Spleen (tissue), 11 donors: ENCODE data around the gene MAPKBP1. TPM values are rescaled to one million over a fixed set of nuclear protein-coding genes. Genes with fewer than 3 reads are reported as not detected.

Experiments used
- DNase-seq: peaks from one replicate; pipeline ENCODE4 v3.0.0-alpha.2; 2020
- H3K27ac ChIP-seq, 8 donors: fragments of 200-600 bp; sonication (generic) in 7 of 8; 1 replicate in 4 of 8; 2 replicates in 4 of 8; pipeline versions ENCODE4 v1.5.0 to v1.8.0; 2016 to 2021; ENCODE audit warnings: inconsistent platforms in 4 of 8, mild to moderate bottlenecking in 4 of 8, moderate library complexity in 1 of 8
- H3K27me3 ChIP-seq, 7 donors: fragments of 200-600 bp; sonication (generic) in 6 of 7; replicated peaks in 1 of 7; 1 replicate in 4 of 7; 2 replicates in 3 of 7; pipeline versions ENCODE4 v1.5.0 to v1.8.0; 2016 to 2021; ENCODE audit warnings: inconsistent platforms in 3 of 7, mild to moderate bottlenecking in 1 of 7
- H3K36me3 ChIP-seq, 6 donors: fragments of 200-600 bp; sonication (generic) in 5 of 6; 1 replicate in 4 of 6; 2 replicates in 2 of 6; pipeline versions ENCODE4 v1.5.0 to v1.8.0; 2016 to 2021; ENCODE audit warnings: inconsistent platforms in 2 of 6
- H3K4me1 ChIP-seq, 6 donors: fragments of 200-600 bp; sonication (generic) in 5 of 6; 1 replicate in 3 of 6; 2 replicates in 3 of 6; pipeline versions ENCODE4 v1.5.0 to v1.8.0; 2016 to 2021; ENCODE audit warnings: inconsistent platforms in 3 of 6
- H3K4me3 ChIP-seq, 8 donors: fragments of 200-600 bp; sonication (generic) in 7 of 8; 1 replicate in 4 of 8; 2 replicates in 4 of 8; pipeline versions ENCODE4 v1.5.0 to v1.8.0; 2016 to 2021; ENCODE audit warnings: inconsistent platforms in 4 of 8, mild to moderate bottlenecking in 4 of 8, moderate library complexity in 2 of 8
- H3K9me3 ChIP-seq, 8 donors: fragments of 200-600 bp; sonication (generic) in 7 of 8; 1 replicate in 4 of 8; 2 replicates in 4 of 8; pipeline versions ENCODE4 v1.5.0 to v1.8.0; 2016 to 2021; ENCODE audit warnings: inconsistent platforms in 4 of 8
- POLR2A ChIP-seq, 3 donors: fragments of 450-650 bp; IDR thresholded peaks; one replicate each; pipeline ENCODE4 v1.5.1; 2017; ENCODE audit warnings: antibody characterized with exemption in 3 of 3, mild to moderate bottlenecking in 1 of 3
- POLR2AphosphoS5 ChIP-seq, 3 donors: sonication (generic); formaldehyde crosslinking; IDR thresholded peaks; one replicate each; pipeline ENCODE4 v1.5.1; 2017; ENCODE audit warnings: antibody characterized with exemption in 3 of 3
- WGBS, 5 donors: extraction: QIAGEN DNeasy Blood & Tissue Kit in 3 of 5; methylation state at CpG; one replicate each; pipeline versions ENCODE4 v1.1.5 to v1.1.7; 2013 to 2018; 5-methylcytosine and 5-hydroxymethylcytosine counted together
- intact Hi-C: fragments of 100-400 bp; cut with DNase I; formaldehyde crosslinking; loops from one replicate; pipeline ENCODE4 v1.15.0; 2023; ENCODE audit warnings: low total_unique reads
- polyA plus RNA-seq, 3 donors: library from polyadenylated mRNA; stranded (reverse); fragments of 200-250 nt; gene quantifications; one replicate each; pipeline ENCODE4 v1.2.1, GENCODE V29; 2013
- total RNA-seq, 7 donors: library from RNA; depleted of rRNA in 3 of 7; stranded (reverse); fragments of >200 nt in 3 of 7; fragmentation: NEBNext Ultra II Directional in 4 of 7; extraction: Animal tissue kit (Norgen Biotek cat#: 25700) in 4 of 7; gene quantifications; one replicate each; pipeline versions ENCODE4 v1.1.0 to v1.2.1, GENCODE V29; 2016 to 2021
- TF ChIP-seq, protein P1 (sequence below), 11 experiments: fragments of 200-600 bp in 7 of 11; fragments of 450-650 bp in 4 of 11; sonication (generic) in 4 of 11; IDR thresholded peaks in 8 of 11; conservative IDR thresholded peaks in 3 of 11; 1 replicate in 7 of 11; 2 replicates in 4 of 11; pipeline versions ENCODE4 v1.4.0 to v1.8.0; 2016 to 2021; ENCODE audit warnings: antibody characterized with exemption in 11 of 11, inconsistent platforms in 4 of 11, mild to moderate bottlenecking in 1 of 11
- donor health status: healthy with polysubstance abuse.
- donor health status: DM: no; HTN: no; CAD: no; lungs with moderate emphysema.
- donor health status: DM: no; HTN: no; CAD: no.
- donor health status: Bipolar disorder and iron deficiency.
- donor health status: healthy.
- donor health status: DM: no; HTN: no; CAD: no.
- donor health status: DM: yes; HTN: yes; CAD: no.

Gene MAPKBP1
- total and polyA plus RNA-seq, 10 donors, result 2.4 to 44.5 (median 26.0) TPM

DNA sequence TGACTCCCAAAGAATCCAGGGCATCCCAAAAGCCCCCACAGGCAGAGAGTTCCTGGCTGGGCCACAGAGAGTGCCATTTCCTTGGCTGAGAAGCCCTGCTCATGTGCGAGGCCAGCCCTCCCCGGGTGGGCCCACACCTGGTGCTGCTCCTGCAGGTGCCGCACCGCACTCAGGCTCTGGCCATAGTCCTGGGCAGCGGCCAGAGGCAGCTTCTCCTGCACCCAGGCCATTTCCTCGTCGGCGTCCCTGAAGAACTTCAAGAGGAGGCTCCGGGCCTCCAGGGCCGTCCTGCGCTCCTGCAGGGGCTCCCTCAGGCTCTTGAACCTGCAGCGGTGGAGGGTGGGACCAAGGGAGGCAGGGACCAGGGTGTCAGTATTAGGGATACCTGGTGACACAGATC, 82.4 kb downstream of the MAPKBP1 start:
- DNase-seq, result no peak
- TF ChIP-seq, protein P1, sequence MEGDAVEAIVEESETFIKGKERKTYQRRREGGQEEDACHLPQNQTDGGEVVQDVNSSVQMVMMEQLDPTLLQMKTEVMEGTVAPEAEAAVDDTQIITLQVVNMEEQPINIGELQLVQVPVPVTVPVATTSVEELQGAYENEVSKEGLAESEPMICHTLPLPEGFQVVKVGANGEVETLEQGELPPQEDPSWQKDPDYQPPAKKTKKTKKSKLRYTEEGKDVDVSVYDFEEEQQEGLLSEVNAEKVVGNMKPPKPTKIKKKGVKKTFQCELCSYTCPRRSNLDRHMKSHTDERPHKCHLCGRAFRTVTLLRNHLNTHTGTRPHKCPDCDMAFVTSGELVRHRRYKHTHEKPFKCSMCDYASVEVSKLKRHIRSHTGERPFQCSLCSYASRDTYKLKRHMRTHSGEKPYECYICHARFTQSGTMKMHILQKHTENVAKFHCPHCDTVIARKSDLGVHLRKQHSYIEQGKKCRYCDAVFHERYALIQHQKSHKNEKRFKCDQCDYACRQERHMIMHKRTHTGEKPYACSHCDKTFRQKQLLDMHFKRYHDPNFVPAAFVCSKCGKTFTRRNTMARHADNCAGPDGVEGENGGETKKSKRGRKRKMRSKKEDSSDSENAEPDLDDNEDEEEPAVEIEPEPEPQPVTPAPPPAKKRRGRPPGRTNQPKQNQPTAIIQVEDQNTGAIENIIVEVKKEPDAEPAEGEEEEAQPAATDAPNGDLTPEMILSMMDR (IDR thresholded peaks at IDR 0.05 in 8 of 11, conservative IDR thresholded peaks at IDR 0.05 in 3 of 11), result no peak
- no peak for TF ChIP-seq POLR2AphosphoS5 (IDR thresholded peaks at IDR 0.05)
- no peak for TF ChIP-seq POLR2A (IDR thresholded peaks at IDR 0.05)
- WGBS, 5 donors, result 93 to 100% (median 95%) methylated on average over 6 to 12 of the region's 12 CpGs; no CpG with 5 or more reads in 1 of the 5 donors
- no peaks in the 10 kb centered on the region for H3K36me3 ChIP-seq
- intact Hi-C loops, result no loop called here
- H3K27me3 ChIP-seq, result peaks cover 0 to 63% (median 0%) of the 10 kb centered on the region in 7 donors
- H3K9me3 ChIP-seq, result no peaks in the 10 kb centered on the region
- peaks cover 0 to 16% (median 12%) of the 10 kb centered on the region in 6 donors for H3K4me1 ChIP-seq
- no peak overlapping the region for H3K4me3 ChIP-seq
- H3K27ac ChIP-seq, result no peak overlapping the region

- TF ChIP-seq POLR2AphosphoS5 (IDR thresholded peaks at IDR 0.05) (no peak), POLR2A (IDR thresholded peaks at IDR 0.05) (no peak)
- TF ChIP-seq, protein P1 (IDR thresholded peaks at IDR 0.05 in 8 of 11, conservative IDR thresholded peaks at IDR 0.05 in 3 of 11), result no peak
- no peak for DNase-seq
- Histone ChIP-seq H3K9me3 (no peaks in the 10 kb centered on the region), H3K27ac (no peak overlapping the region), H3K4me1 (peaks cover 0 to 16% (median 12%) of the 10 kb centered on the region in 6 donors), H3K4me3 (no peak overlapping the region), H3K36me3 (no peaks in the 10 kb centered on the region), H3K27me3 (peaks cover 0 to 60% (median 0%) of the 10 kb centered on the region in 7 donors)
- intact Hi-C loops, result no loop called here
- WGBS, 5 donors, result 80 to 96% (median 93%) methylated on average over 2 to 9 of the region's 9 CpGs
Measured at GRCh38 chr15:41857316-41857715, 83.0 kb downstream of the MAPKBP1 start.

DNA sequence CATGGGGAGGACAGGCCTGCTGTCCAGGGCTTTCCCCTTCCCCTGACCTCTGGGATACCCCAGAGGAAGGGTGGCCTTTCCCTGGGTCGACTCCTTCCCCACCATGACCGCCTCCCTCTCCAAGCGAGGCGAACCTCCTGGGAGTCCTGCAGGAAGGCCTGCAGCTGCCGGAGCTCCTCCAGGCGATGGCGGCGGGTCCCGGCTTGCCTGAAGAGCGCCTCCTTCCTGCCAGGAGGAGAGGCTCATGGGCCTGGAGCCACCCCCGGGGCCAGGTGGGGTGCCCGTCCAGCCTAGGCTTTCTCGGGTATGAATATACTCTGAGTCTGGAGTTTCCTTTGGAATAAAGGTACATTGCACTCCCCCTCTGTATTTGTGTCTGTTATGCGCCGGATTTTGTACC, 84.5 kb downstream of the MAPKBP1 start:
- 89 to 94% (median 90%) methylated on average over 9 to 15 of the region's 15 CpGs for WGBS, 5 donors
- intact Hi-C loops, result no loop called here

DNA sequence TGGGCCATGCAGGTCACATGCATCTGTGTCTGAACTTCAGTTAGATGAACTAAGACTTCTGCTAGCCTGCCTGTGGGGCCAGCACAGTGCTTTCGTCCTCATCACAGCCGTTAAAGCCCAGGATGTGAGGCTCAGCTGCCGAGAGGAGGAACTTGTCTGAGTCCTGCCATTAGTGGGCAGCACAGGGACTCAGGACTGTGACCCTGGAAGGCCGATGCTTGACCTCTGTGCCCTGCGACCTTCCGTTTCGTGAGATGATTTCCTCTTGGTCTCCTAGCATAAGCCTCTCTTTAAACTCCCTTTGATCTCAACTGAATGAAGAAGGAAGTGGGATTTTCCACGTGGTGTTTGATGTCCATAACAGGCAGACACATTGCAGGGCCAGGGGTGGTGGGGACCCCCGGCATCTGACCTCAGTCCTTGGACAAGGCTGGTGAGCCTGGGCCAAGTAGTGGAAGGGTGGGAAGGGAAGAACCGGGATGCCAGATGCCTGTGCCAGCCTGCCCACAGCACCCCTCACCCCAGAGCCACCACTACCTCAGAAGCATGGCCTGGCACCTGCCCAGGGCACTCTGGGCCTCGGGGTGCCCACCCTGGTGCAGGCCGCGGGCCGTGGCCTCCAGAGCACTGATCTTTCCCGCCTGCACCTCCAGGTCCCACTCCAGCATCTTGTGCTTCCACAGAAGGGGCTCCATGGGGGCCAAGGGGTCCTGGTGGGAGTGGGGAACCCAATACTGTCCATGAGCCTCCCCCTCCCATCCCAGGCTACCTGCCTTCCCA, 86.0 kb downstream of the MAPKBP1 start:
- H3K36me3 ChIP-seq, result no peaks in the 10 kb centered on the region
- no peak for DNase-seq
- intact Hi-C loops, result no loop called here
- H3K4me1 ChIP-seq, result peaks cover 0 to 16% (median 12%) of the 10 kb centered on the region in 6 donors
- no peaks in the 10 kb centered on the region for H3K9me3 ChIP-seq
- TF ChIP-seq POLR2A (IDR thresholded peaks at IDR 0.05) (no peak), POLR2AphosphoS5 (IDR thresholded peaks at IDR 0.05) (peak in 2 of 3 donors; percentile 45 to 48)
- TF ChIP-seq, protein P1 (IDR thresholded peaks at IDR 0.05 in 8 of 11, conservative IDR thresholded peaks at IDR 0.05 in 3 of 11), result peak in 6 of 11 experiments; percentile 12 to 46 (median 36)
- H3K4me3 ChIP-seq, result no peak overlapping the region
- WGBS, 5 donors, result 25 to 60% (median 36%) methylated on average over 9 to 15 of the region's 15 CpGs
- no peak overlapping the region for H3K27ac ChIP-seq
- peaks cover 0 to 41% (median 0%) of the 10 kb centered on the region in 7 donors for H3K27me3 ChIP-seq

More for the DNA sequence above, 84.5 kb downstream of the MAPKBP1 start:
- Histone ChIP-seq H3K4me3 (no peak overlapping the region), H3K9me3 (no peaks in the 10 kb centered on the region), H3K27me3 (peaks cover 0 to 52% (median 0%) of the 10 kb centered on the region in 7 donors), H3K4me1 (peaks cover 0 to 16% (median 12%) of the 10 kb centered on the region in 6 donors), H3K27ac (no peak overlapping the region), H3K36me3 (no peaks in the 10 kb centered on the region)
- no peak for DNase-seq
- TF ChIP-seq POLR2AphosphoS5 (IDR thresholded peaks at IDR 0.05) (no peak), POLR2A (IDR thresholded peaks at IDR 0.05) (no peak)
- TF ChIP-seq, protein P1 (IDR thresholded peaks at IDR 0.05 in 8 of 11, conservative IDR thresholded peaks at IDR 0.05 in 3 of 11), result no peak
